ENCODE results near the gene NCAPH2.

NCAPH2 gene

DNA sequence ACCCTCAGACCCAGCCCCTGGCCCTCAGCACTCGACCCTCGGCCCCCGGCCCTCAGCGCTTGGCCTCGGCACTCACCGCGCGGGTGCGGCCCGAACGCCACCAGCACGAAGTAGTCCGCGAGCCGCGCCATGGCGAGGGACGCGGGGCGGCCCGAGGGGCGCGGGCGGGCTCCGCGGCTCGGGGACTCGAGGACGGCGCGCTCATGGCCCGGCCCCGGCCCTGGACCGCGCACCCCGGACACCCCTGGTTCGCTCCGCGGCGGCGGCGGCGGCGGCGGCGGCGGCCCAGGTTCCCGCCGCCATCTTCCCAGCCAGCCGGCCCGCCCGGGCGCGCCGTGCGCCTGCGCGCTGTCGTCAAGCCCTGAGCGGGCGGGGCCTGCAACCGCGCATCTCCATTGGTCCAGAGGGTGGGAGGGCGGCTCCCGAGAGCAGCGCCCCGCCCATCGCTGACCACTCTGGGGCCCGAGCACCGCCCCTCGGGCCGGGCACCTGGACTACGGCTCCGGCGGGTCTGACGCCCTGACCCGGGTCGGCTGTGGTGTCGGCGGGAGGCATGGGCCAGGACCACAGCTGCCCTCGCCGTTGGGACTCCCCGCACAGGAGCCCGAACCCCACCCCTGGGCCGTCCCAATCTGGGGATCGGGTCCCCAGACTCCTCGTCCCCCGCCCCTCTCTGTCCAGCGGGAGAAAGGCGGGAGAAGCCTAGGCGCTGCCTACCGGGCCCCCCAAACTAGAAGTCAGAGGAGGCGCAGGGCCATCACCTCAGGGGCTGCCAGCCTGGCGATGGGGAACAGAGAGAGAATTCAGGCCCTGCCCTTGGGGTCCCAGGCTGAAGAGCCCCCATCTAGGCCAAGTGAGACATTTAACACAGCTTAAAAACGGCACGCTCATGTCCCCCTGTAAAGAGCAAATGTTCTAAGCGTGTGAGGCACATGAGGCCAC is 33.0 kb upstream of the NCAPH2 start, which contains the start of gene SBF1:
SBF1 (minus strand) TSS at position 326 of the 942 bp plus-strand sequence; CDS start at position 131, 195 bp downstream.
- peak; percentile 94 for DNase-seq

GRCh38 chr22:50475652-50476002 is 32.4 kb upstream of the NCAPH2 start:
- no peak for DNase-seq

GRCh38 chr22:50476868-50477267 is 31.2 kb upstream of the NCAPH2 start:
- no peak for DNase-seq

GRCh38 chr22:50477923-50478322 is 30.1 kb upstream of the NCAPH2 start:
- DNase-seq: no peak

- no peak for DNase-seq
Measured at GRCh38 chr22:50479721-50480120, 28.3 kb upstream of the NCAPH2 start.

GRCh38 chr22:50481045-50481439 is 27.0 kb upstream of the NCAPH2 start:
- DNase-seq: no peak

DNA sequence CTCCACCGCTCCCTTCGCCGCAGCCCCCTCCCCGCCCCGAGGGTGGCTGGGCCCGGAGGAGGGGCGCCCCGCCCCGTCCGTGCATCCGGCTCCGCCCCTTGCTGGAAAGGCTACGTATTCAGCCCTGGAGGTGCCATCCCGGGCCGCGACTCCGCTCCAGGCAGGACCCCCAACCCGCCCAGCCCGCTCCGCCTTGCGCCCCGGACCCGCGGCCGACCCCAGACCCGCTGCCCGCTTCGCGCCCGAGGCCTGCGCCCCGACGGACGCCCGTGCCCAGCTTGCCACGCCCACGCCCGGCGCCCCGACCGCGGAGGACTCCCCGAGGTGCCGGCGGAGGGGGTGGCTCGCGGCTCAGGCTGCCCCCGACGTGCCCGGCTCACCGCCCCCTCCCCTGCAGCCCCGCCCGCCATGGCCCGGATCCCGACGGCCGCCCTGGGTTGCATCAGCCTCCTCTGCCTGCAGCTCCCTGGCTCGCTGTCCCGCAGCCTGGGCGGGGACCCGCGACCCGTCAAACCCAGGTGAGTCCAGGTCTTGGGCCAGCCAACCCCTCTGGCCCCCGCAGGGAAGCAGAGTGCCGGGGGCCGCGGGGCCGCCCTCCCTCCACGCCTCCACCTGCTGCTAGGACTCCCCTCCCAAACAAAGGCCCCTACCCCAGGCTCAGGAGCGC is 26.5 kb upstream of the NCAPH2 start, which contains the start of gene ADM2:
ADM2 (plus strand) TSS at position 104 of the 667 bp plus-strand sequence; CDS start at position 409, 305 bp downstream.
- DNase-seq: no peak

DNA sequence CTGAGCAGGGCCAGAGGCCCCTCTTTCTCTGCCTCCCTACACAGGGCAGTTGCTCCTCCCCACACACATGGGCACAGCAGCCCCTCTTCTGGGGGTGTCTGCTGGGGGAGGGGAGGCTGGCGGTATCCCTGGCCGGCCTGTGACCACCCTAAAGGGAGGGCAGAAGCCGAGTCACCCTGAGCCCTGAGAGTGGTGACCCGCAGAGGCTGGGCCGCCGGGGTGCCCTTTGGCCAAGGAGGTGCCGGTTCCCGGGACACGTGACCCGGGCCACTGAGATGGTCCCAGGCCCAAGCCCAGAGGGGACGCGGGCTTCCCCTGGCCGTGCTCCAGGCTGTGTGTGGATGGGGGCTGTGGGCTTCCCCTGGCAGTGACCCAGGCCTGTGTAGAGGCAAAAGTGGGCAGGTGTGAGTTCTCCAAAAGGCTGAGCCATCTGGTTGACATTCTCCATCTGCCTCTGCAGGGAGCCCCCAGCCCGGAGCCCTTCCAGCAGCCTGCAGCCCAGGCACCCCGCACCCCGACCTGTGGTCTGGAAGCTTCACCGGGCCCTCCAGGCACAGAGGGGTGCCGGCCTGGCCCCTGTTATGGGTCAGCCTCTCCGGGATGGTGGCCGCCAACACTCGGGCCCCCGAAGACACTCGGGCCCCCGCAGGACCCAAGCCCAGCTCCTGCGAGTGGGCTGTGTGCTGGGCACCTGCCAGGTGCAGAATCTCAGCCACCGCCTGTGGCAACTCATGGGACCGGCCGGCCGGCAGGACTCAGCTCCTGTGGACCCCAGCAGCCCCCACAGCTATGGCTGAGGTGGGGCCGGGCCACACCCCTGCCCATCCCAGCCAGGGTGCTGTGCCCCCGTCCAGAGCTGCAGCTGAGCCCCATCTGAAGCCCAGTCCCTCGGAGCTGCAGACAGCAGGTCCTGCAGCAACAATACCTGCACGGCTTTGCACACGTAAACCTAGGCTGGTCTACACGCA is 25.6 kb upstream of the NCAPH2 start:
- no peak for DNase-seq

GRCh38 chr22:50483106-50483505 is 24.9 kb upstream of the NCAPH2 start:
- no peak for DNase-seq

GRCh38 chr22:50483556-50483955 is 24.5 kb upstream of the NCAPH2 start:
- DNase-seq: no peak

DNA sequence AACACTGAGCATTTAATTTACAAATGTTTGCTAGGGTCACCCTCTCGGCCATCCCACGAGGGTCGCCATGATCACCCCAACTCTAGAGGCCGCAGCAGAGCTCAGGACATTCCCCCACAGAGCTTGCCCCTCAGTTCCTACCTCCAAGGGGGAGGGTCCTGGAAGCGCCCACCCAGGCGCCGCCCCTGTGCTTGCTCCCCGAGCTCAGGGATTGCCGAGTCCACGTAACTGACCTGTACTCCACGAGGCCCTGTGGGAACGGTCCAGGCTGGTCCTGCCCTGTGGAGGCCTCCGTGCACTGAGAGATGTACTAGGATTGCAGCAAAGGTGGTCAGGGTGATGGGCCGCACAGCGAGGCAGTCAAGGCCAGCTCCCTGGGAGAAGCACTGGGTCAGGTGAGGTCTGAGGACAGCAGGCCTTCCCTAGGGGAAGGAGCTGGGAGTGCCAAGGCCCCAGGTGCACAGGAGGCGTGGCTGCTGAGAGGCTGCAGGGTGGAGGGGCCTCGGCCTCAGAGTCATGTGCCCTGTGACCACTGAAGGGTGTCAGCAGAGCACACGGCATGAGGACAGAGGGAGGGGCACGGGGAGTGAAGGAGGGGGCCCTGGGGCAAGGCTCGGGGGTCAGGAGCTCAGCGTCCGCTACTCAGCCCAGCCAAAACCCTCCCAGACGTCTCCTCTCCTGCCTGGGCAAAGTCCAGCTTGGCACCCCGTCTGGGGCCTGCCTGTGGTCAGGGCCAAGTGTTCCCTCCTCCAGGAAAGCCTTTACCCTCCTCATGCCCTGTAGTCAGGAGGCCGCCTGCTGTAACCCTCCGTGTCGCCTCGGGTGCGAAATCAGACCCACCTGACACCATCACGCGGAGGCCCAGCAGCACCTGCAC is 23.8 kb upstream of the NCAPH2 start:
- no peak for DNase-seq

GRCh38 chr22:50485221-50486131 is 22.5 kb upstream of the NCAPH2 start:
- DNase-seq: no peak

DNA sequence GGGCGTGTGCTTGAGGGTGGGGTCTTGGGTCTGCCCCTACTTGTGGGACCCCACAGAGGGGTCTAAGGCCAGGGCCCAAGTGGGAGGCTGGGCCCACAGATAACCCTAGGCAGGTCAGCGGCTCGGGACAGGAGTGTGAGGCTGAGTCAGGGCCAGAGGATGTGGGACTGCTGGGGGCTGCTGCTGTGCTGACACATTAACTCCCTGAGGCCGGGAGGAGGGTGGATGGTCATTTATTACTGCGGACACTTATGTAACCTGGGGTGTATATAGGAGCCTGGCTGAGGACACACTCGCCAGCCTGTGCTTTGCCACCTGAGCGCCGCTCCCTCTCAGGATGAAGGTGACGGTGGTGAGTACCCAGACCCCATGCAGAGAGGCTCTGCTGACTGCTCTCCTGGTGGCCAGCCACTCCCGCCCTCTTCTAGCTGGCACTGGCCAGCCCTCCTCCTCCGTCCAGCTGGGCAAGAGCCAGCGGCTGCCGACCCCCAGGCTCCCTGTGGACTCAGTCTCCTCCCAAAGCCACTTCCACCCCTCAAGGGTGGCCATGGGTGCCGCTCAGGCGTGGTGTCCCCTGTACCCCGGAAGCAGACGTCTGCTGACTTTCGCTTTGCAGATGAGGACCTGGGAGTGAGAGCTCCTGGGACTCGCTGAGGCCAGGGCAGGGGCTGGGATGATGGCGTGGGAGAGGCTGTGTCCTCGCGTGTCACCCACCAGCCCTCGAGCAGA is 21.3 kb upstream of the NCAPH2 start, which contains the start of gene MIOX:
MIOX (plus strand) TSS at position 299 of the 729 bp plus-strand sequence; CDS start at position 338, 39 bp downstream.
- DNase-seq: no peak

DNA sequence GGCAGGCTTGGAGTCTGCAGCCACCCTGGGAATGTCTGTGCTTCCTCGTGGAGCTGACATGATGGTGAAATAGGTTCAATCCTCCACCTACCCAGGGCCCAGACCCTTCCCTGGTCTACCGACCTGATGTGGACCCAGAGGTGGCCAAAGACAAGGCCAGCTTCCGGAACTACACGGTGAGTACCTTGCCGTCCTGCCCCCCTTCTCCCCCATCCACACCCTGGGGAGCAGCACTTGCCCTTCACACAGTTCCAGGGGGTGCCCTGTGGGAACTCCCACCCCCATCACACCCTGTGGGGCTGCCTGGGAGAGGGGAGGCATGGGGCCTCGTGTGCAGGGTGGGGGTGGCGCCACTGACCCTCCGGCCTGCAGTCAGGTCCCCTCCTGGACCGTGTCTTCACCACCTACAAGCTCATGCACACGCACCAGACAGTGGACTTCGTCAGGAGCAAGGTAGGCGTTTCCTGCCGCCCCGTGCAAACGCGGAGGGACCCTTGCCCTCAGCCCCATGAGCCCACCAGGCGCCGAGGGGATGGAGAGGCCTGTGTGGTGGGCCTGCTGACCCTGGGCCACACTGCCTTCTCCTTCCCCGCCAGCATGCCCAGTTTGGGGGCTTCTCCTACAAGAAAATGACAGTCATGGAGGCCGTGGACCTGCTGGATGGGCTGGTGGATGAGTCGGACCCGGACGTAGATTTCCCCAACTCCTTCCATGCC is 20.6 kb upstream of the NCAPH2 start:
- no peak for DNase-seq

- DNase-seq: no peak
Measured at GRCh38 chr22:50488006-50488677, 19.9 kb upstream of the NCAPH2 start.

DNA sequence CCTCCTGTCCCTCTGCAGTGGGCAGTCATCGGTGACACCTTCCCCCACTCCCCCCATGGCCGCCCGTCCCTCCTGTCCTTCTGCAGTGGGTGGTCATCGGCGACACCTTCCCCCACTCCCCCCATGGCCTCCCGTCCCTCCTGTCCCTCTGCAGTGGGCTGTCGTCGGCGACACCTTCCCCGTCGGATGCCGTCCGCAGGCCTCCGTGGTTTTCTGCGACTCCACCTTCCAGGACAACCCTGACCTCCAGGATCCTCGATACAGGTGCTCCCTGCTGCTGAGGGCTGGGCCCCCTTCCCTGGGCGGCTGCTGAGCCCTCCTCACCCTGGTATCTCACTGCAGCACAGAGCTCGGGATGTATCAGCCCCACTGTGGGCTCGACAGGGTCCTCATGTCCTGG is 19.1 kb upstream of the NCAPH2 start:
- DNase-seq: no peak

- DNase-seq: no peak
Measured at GRCh38 chr22:50489363-50490243, 18.4 kb upstream of the NCAPH2 start.

Measured in midbrain (tissue), 1 donor.